Limb (tissue), 2 donors: ENCODE data around the gene ATP9B.

Source experiments
- DNase-seq, 2 donors: peaks; one replicate each; pipeline ENCODE4 v3.0.0-alpha.2; 2016; ENCODE audit errors: extremely low spot score in 2 of 2

ATP9B gene

DNA sequence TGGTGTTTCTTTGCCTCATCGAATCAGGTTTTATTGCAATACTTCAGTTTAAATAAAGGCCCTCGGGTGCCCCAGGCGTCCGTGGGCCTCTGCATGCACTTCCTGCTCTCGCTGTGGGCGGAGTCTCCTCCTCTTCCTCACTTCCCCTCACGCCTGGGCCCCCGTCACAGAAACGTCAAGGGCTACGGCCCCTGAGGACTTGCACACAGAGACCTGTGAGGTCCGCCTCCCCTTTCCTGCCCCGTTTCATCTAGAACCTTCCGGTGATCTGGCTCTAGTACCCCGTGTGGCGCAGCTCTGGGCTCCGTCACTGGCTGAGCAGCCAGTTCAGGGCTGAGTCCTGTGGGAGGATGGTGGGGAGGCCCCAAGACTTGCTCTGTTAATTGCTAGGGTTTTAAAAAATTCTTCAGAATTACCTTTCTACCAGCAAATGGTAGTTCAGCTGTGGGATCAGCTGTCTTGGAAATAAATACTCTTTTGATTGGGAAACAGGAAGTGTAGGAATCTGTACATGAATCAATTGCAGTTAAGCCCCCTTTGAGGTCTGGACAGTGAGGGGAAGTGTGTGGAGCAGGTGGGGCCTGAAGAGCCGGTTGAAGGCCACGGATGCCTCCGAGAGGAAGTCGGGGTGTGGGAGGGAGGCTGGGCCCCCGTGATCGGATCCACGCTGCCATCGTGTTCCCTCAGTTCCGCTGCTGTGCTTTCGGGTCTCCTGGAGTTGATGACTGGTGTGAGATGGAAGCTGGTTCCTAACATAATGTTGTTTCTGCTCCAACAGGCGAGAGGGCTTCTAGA, 336.8 kb downstream of the ATP9B start:
- DNase-seq: no peak

DNA sequence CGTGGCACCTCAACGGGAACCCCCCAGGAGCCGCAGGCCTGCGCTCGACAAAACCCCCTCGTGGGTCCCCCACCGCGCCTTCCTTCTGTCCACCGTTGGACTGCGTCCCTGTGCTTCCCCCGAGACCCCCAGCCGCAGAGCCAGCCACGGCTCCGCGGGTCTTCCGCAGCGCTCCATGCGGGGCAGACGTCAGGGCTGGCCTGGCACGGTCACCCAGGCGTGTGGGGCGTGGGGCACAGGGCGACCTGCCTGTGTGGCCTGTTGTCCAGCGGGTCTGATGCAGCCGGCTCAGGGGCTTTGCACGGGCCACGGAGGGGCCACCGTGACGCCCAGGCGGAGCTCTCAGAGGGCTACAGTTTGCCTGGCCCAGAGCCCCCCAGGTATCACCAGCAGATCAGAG, 337.5 kb downstream of the ATP9B start:
- DNase-seq: no peak

DNA sequence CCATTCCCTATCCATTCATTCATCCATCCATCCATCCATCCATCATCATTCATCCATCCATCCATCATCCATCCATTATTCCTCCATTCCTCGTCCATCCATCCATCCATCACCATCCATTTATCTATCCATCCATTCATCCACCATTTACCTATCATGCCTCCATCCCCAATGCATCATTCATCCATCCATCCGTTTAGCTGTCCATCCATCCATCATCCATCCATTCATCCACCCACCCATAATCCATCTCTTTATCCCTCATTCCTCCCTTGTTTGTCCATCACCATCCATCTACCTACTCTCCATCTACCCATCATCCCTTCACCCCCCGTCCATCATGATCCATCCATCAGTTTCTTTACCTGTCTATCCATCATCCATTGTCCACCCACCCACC, 340.1 kb downstream of the ATP9B start:
- DNase-seq: no peak

DNA sequence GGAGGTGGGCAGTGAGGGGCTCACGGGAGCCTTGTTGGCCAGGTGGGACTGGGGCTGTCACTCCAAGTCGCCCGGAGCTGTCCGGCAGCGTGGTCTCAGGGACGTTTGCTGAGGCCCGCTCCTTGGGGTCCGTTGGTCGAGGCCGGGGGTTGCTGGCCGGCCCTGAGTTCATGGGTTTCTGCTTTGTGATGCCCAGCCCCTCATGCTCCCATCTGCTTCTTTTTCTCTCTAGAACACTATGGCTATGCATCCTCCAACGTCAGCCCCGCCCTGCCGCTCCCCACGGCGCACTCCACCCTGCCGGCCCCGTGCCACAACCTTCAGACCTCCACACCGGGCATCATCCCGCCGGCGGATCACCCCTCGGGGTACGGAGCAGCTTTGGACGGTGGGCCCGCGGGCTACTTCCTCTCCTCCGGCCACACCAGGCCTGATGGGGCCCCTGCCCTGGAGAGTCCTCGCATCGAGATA, 341.0 kb downstream of the ATP9B start:
- no peak for DNase-seq

DNA sequence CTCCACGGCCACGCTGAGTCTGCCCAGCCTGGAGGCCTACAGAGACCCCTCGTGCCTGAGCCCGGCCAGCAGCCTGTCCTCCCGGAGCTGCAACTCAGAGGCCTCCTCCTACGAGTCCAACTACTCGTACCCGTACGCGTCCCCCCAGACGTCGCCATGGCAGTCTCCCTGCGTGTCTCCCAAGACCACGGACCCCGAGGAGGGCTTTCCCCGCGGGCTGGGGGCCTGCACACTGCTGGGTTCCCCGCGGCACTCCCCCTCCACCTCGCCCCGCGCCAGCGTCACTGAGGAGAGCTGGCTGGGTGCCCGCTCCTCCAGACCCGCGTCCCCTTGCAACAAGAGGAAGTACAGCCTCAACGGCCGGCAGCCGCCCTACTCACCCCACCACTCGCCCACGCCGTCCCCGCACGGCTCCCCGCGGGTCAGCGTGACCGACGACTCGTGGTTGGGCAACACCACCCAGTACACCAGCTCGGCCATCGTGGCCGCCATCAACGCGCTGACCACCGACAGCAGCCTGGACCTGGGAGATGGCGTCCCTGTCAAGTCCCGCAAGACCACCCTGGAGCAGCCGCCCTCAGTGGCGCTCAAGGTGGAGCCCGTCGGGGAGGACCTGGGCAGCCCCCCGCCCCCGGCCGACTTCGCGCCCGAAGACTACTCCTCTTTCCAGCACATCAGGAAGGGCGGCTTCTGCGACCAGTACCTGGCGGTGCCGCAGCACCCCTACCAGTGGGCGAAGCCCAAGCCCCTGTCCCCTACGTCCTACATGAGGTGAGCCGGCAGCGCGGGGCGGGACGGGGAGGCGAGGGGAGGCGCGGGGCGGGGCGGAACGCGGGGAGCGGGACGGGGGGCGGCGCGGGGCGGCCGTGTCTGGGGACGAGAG, 341.8 kb downstream of the ATP9B start:
- no peak for DNase-seq

DNA sequence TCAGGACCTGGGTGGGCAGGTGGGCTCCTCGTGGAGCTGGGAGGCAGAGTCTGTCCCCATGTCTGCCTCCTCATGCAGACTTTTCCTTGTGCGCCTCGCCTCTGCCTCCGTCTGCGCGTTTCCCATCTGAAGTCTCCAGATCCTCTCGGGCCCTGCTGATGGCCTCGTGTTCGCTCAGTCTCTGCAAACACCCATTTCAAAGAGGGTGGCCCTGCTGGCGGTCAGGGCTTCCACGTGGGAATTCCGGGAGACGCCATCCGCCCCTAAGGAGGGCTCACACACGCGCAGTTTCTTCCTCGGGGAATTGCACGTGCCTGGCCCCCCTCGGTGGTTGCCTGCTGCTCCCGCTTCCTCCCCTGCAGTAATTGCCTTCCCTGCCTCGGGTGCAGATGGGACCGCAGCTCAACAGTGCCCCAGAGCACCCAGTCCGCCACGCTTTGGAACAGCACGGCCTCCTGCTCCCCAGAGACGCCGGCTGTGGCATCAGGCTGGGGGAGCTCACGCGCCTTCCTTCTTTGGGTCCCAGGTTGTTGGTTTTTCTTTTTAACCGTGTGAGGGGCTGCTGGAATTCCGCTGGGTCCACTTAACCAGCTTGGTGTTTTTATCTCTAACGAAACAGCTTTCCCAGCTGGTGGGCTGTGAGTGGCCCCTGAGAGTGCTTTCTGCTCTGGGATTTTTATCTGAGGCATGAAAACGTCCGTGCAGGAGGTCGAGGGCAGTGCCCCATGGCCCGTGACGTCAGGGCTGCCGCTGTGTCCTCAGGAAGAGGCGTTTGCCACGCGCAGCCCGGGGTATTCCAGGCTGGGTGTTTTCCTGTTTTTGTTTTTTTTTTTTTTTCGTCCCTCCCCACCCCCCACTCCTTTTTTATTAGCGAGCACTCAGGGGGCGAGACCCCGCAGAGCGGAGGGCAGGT, 342.7 kb downstream of the ATP9B start:
- no peak for DNase-seq

DNA sequence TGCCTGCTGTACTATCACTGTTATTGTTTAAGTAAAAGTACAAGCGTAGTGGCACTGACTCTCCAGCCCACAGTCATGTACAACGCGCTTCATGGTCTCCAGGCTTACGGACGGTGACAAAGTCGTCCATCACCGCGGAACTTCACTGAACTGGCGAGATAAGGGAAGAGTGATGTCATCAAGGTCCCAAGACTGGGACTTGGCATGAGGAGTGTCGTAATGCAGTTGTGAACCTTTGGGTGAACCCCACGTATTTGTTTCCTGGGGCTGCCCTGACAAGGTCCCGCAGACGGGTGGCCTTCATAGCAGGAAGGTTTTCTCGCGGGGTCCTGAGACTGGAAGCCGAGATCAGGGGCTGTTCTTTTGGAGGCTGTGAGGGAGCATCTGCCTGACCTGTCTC, 343.8 kb downstream of the ATP9B start:
- DNase-seq: no peak

DNA sequence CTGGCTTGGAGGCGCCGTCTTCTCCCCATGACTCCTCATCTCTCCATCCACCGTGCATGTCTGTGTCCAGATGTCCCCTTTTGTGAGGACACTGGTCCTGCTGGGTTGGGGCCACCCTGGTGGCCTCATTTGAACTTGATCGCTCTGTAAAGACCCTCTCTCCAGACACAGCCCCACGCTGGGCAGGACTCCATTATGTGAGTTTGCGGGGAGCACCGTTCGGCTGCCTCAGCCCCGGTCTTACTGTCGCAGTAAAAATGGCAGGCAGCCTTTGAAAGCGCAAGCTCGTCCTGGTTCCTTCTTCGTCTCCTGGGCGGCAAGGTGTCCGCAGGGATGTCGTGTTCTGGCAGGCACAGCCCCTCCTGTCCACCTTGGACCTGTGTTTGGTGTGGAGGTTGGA, 344.2 kb downstream of the ATP9B start:
- no peak for DNase-seq

DNA sequence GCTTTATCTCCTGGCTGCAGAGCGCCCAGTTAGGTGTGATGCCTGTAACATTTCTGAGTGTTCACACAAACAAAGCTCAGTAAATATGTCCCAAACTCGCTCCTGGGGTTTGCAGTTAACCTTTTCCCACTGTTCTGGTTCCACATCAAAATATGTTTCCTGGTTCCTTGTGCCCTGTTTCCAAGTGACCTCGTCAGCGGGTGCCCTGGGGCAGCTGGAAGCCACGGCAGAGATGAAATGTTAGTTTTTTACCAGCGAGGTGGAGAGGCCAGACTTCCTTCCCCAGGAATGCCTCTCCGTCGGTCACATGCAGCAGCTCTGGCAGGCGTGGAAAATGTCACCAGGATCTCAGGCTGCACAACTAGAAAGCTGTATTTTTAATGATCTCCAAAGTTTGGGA, 344.7 kb downstream of the ATP9B start:
- no peak for DNase-seq

DNA sequence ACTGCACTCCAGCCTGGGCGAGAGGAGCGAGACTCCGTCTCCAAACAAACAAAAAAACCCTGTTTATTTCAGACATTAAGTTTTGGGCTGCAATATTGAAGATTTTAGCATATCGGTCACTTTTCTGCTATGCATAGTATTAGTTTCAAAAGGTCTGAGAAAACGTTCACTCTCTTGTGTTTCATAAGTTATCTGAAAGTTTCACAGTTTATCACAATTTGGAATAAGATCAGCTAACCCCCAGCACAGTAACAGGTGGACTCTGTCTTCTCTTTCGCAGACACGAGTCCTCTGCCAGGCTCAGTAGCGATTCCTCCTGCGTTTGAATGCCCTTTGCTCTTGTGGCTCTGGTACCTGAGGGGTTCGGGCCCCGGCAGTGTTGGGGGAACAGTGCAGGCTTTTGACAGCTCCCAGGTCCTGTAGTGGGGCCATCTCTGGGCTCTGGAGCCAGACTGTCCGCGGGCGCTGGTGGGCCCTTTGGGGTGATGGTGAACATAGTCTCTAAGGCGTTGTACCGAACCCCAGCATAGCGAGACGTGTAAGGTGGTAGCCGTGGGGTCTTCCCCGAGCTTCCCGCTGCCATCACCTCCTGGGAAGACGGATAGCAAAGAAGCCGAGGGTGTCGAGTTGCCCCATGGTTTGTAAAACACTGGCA, 347.0 kb downstream of the ATP9B start:
- no peak for DNase-seq

DNA sequence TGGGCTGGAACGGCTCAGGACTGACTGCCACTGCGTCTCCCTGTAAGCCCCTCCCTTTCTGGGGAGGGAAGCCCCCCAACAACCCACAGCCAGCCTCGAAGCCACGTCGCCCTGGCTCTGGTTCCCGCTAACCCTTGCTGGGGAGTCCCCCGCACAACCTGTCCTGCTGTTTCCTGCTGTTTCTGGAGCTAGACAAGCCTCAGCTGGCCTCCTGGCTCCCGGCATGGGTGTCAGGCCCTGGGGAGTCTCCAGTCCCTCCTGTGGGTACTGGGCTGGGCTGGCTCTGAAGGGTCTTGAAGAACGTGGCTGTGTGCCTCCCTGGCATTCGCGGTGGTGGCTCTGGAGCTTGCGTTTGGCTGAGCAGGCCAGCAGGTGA, 347.5 kb downstream of the ATP9B start:
- no peak for DNase-seq

DNA sequence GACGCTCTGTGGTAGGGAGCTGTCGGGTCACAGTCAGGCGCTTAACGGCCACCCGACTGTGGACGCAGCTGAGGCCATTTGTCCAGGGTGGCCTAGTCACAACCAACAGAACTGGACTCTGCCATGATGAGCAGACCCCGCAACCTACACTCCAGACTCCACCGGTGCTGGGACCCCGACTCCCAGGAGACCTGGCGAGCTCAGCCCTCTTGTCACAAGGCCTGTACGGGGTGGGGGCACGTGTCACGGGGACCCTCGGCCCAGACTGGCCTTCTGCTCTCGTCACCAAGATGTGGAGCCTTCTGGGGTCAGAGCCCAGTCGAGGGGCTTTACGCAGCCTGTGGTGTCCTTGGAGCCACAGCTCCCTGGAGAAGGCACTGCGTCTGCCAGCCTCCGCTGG, 349.0 kb downstream of the ATP9B start:
- no peak for DNase-seq

DNA sequence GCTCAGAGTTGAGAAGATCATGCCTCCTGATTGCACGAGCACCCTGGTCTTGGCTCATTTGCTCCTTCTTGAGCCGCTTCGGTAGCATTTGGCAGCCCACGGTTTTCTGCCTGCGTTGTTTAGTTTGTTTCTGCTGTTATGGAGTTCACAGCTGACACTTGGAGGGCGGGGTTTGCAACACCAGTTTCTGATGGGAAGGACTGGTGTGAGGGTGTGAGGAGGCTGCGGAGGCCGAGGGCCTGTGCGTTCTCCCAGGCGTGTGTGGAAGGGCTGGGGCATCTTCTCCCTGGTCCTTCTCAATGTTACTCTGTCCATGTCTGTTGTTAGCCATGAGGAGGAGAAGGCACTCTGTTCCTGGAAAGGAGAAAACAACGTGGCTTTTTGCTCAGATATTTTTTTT, 349.4 kb downstream of the ATP9B start:
- DNase-seq: no peak

DNA sequence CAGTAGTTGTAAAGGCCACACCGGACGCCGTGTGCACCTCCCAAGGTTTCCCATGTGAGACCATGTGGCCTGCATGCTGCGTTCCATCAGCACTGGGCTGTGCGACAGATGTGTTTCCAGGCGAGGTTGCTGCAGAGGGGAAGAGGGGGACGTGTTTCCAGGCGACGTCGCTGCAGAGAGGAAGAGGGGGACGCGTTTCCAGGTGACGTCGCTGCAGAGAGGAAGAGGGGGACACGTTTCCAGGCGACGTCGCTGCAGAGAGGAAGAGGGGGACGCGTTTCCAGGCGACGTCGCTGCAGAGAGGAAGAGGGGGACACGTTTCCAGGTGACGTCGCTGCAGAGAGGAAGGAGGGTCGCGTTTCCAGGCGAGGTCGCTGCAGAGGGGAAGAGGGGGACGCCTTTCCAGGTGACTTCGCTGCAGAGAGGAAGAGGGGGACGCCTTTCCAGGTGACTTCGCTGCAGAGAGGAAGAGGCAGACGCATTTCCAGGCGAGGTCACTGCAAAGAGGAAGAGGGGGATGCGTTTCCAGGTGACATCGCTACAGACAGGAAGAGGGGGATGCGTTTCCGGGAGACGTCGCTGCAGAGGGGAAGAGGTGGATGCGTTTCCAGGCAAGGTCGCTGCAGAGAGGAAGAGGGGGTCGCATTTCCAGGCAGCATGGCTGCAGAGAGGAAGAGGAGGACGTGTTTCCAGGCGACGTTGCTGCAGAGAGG, 351.0 kb downstream of the ATP9B start:
- DNase-seq: no peak

DNA sequence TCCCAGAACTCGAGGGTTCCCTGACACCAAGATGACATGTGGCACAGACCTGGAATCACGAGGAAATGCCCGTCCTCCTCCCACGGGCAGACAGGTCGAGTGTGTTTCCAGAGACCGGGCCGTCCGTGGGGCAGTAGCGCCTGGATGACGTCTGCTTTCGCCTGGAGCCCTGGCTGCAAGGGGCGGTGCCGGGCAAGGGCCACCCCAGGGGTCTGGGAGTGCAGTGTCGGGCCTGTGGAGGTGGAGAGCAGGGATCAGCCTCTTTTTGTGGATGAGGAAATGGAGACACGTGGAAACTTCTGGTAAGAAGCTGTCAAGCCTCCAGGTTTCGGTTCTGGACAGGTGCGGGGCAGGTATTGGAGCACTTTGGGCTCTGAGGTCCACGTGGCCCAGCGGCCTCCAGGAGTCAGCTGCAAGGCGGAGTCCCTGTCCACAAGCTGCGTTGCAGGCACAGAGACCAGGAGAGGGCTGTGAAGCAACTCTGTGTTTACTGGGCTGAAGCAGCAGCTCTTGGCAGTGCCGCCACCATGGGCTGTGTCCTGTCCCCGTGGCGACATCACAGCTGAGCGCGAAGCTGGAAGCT, 352.2 kb downstream of the ATP9B start:
- no peak for DNase-seq

DNA sequence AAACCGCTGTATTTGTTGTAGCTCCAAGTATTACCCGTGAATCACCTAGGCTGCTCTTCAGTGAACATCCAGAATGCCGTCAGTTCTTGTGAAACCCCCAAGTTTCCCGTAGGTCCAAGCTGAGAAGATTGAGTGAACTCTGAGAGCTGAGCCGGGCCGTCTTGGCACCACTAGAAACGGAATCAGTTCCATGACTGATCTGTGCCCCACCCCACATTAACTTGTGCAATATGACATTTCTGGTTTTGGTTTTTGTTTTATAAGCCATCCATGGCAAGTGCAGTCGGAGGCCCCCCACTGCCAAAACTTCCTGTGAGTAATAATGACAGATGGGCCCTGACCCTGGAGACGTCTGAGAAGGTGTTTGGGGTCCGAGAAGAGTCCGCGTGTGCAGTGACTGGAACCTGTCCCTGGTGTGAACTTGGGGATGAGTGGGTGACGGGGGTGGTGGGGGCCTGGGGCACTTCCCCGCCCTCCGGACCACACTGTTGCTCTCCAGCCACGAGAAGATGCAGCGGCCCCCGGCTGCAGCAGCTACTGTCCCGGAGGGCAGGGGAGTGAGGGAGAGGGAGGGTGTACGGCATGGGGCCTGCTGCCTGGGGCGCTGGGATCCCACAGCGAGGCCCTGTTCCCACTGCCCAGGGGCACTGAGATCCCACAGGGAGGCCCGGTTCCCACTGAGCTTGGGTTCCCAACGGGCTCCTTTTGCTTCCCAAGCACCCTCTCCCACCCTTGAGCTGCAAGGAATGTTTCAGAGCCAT, 353.0 kb downstream of the ATP9B start:
- no peak for DNase-seq

DNA sequence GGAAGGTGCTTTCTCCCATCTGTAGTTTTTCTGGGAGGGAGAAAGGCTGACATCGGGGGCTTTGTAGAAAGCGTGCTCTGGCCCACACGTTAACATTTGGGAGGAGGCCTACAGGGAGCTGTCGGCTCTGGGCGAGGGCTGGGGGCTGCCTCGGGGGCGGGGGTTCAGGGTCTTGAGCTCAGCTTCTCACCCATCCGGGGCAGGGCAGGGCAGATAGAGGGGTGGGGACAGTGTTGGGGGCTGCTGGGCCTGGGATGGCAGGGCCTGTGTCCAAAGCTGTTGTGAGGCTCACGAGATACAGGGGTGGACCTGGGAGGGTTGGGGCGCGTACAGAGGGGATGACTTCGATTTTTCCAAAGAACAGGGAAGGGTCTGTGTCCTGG, 353.6 kb downstream of the ATP9B start:
- DNase-seq: no peak

DNA sequence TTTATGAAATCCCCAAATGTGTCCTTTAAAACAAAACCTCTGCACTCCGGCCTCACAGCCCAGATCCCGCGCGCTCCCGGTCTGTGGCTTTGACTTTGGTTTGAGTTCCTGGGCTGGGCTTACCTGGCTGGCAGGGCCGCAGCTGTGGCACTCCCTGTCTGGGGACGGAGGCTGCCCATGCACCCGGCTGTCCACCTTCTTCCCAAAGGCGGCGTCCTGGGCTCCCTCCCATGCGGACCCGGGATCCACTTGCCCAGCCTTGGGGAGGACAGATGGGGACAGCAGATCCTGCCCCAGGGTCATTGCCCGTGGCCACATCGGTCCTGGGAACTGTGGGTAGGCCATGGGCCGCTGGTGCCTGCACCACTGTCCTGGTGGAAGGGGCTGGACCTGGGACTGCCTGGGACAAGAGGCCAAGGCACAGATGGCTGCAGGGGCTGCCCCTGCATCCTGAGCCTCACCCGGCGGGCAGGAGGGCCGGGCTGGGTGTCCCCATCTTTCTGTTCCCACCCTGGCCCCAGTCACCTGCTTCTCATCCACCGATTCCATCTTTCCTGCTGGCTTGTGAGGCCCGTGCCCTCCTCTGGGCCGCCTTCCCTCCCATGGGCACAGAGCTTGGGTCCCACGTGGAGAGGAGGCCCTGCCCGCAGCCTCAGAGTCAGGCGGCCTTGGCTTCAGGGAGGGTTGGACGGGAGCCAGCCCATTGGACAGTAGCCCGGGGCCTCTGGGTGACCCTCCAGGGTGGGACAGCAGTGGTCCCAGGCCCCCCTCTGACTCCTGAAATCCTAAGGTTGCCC, 354.2 kb downstream of the ATP9B start:
- DNase-seq: no peak
